HG03432 (cell line): ENCODE measurements around the gene AGRN.
"Not testable (repeated sequence)": the region's sequence is repeated elsewhere in the genome, so short reads cannot be mapped to it uniquely, and the experiment has no call there.

ENCODE experiments used
- ATAC-seq: cut with Tn5 transposase; IDR thresholded peaks from one replicate; pipeline ENCODE4 v1.9.1; 2021; ENCODE audit warnings: mild to moderate bottlenecking, moderate library complexity; ENCODE audit not compliant: unreplicated experiment

AGRN gene

GRCh38 chr1:1074631-1075147 is 54.8 kb downstream of the AGRN start:
- no peak for ATAC-seq

- no peak for ATAC-seq
Measured at GRCh38 chr1:1075148-1075935, 55.4 kb downstream of the AGRN start.

- not testable (repeated sequence) for ATAC-seq
Measured at GRCh38 chr1:1077396-1077795, 57.5 kb downstream of the AGRN start.

- peak; percentile 62 for ATAC-seq
Measured at GRCh38 chr1:1079408-1080121, 59.6 kb downstream of the AGRN start.

- peak; percentile 54 for ATAC-seq
Measured at GRCh38 chr1:1080122-1080757, 60.3 kb downstream of the AGRN start.

GRCh38 chr1:1080951-1081310 is 61.0 kb downstream of the AGRN start:
- no peak for ATAC-seq

- no peak for ATAC-seq
Measured at GRCh38 chr1:1081311-1082238, 61.7 kb downstream of the AGRN start.

GRCh38 chr1:1082239-1082775 is 62.4 kb downstream of the AGRN start:
- no peak for ATAC-seq

GRCh38 chr1:1082776-1083415 is 63.0 kb downstream of the AGRN start:
- ATAC-seq, result no peak

- ATAC-seq, result no peak
Measured at GRCh38 chr1:1083416-1084371, 63.8 kb downstream of the AGRN start.

GRCh38 chr1:1084372-1085170 is 64.7 kb downstream of the AGRN start:
- ATAC-seq, result no peak

GRCh38 chr1:1085171-1085841 is 65.4 kb downstream of the AGRN start:
- ATAC-seq, result no peak

GRCh38 chr1:1085911-1086841 is 66.3 kb downstream of the AGRN start:
- ATAC-seq, result no peak

GRCh38 chr1:1086911-1087341 is 67.0 kb downstream of the AGRN start:
- ATAC-seq, result no peak

GRCh38 chr1:1087351-1088028 is 67.6 kb downstream of the AGRN start:
- ATAC-seq, result no peak
